ENCODE data around the gene CABCOCO1. TPM values are rescaled to one million over a fixed set of nuclear protein-coding genes. Genes with fewer than 3 reads are reported as not detected.

CABCOCO1 gene
- 0.14 TPM for total RNA-seq
- polyA plus RNA-seq = 0.43 TPM
- long read RNA-seq, donor 1 = 0 reads
- long read RNA-seq, donor 2 = 0 reads
- long read RNA-seq, donor 3 = 0 reads
- long read RNA-seq, donor 4 = 0 reads
- long read RNA-seq, donor 5 = 0 reads
- long read RNA-seq, donor 6 = 0 reads
- long read RNA-seq, donor 7 = 0 reads
- long read RNA-seq, donor 8 = 0 reads
- long read RNA-seq, donor 9 = 0 reads
- long read RNA-seq, donor 10 = 0 reads

- DNase-seq (ENCODE audit: low read depth in 6 of 9, low spot score in 9 of 9) = peak in 2 of 9 donors; percentile 1
- H3K27ac ChIP-seq (ENCODE audit: low read depth in 1 of 2, low read length in 1 of 2) = no peak within 1 kb of the TSS
- H3K36me3 ChIP-seq (ENCODE audit: control insufficient read depth in 2 of 2, insufficient read depth in 2 of 2, low read length in 1 of 2) = no peaks in the 10 kb centered on the region
- peak within 1 kb of the TSS; percentile 30 to 32 for H3K4me3 ChIP-seq (ENCODE audit: low read length in 2 of 2)
- H3K9me3 ChIP-seq (ENCODE audit: control insufficient read depth in 2 of 2, insufficient read depth in 1 of 2, low read length in 1 of 2) = no peaks in the 10 kb centered on the region
- peaks cover 2 to 17% of the 10 kb centered on the region in 2 donors for H3K27me3 ChIP-seq (ENCODE audit: control insufficient read depth in 2 of 2, insufficient read depth in 1 of 2, low read length in 1 of 2)
- no peaks in the 10 kb centered on the region for H3K4me1 ChIP-seq (ENCODE audit: control insufficient read depth in 2 of 2, insufficient read depth in 2 of 2, low read length in 2 of 2)
- 17% methylated on average over 51 of the region's 51 CpGs for WGBS
Measured at GRCh38 chr10:61662794-61663259, at the start of gene CABCOCO1. Gene CABCOCO1, plus strand, starts transcription at chr10:61662929. Its CDS starts 44 bp downstream, at chr10:61662973.

- Histone ChIP-seq H3K4me1 (ENCODE audit: control insufficient read depth in 2 of 2, insufficient read depth in 2 of 2, low read length in 2 of 2) (no peaks in the 10 kb centered on the region), H3K4me3 (ENCODE audit: low read length in 2 of 2) (no peak overlapping the region), H3K27me3 (ENCODE audit: control insufficient read depth in 2 of 2, insufficient read depth in 1 of 2, low read length in 1 of 2) (no peaks in the 10 kb centered on the region), H3K9me3 (ENCODE audit: control insufficient read depth in 2 of 2, insufficient read depth in 1 of 2, low read length in 1 of 2) (no peaks in the 10 kb centered on the region), H3K27ac (ENCODE audit: low read depth in 1 of 2, low read length in 1 of 2) (no peak overlapping the region), H3K36me3 (ENCODE audit: control insufficient read depth in 2 of 2, insufficient read depth in 2 of 2, low read length in 1 of 2) (no peaks in the 10 kb centered on the region)
- 98% methylated on average over 2 of the region's 2 CpGs for WGBS
- no peak for DNase-seq (ENCODE audit: low read depth in 6 of 9, low spot score in 9 of 9)
Measured at GRCh38 chr10:61613665-61614064, 49.1 kb upstream of the CABCOCO1 start.

GRCh38 chr10:61616611-61617010 lies 46.1 kb upstream of the CABCOCO1 start:
- WGBS = 84% methylated on average over 4 of the region's 4 CpGs
- H3K4me3 ChIP-seq (ENCODE audit: low read length in 2 of 2) = no peak overlapping the region
- no peaks in the 10 kb centered on the region for H3K4me1 ChIP-seq (ENCODE audit: control insufficient read depth in 2 of 2, insufficient read depth in 2 of 2, low read length in 2 of 2)
- no peaks in the 10 kb centered on the region for H3K9me3 ChIP-seq (ENCODE audit: control insufficient read depth in 2 of 2, insufficient read depth in 1 of 2, low read length in 1 of 2)
- H3K36me3 ChIP-seq (ENCODE audit: control insufficient read depth in 2 of 2, insufficient read depth in 2 of 2, low read length in 1 of 2) = no peaks in the 10 kb centered on the region
- no peaks in the 10 kb centered on the region for H3K27me3 ChIP-seq (ENCODE audit: control insufficient read depth in 2 of 2, insufficient read depth in 1 of 2, low read length in 1 of 2)
- DNase-seq (ENCODE audit: low read depth in 6 of 9, low spot score in 9 of 9) = no peak
- no peak overlapping the region for H3K27ac ChIP-seq (ENCODE audit: low read depth in 1 of 2, low read length in 1 of 2)

- no peaks in the 10 kb centered on the region for H3K36me3 ChIP-seq (ENCODE audit: control insufficient read depth in 2 of 2, insufficient read depth in 2 of 2, low read length in 1 of 2)
- no peaks in the 10 kb centered on the region for H3K4me1 ChIP-seq (ENCODE audit: control insufficient read depth in 2 of 2, insufficient read depth in 2 of 2, low read length in 2 of 2)
- no peak overlapping the region for H3K4me3 ChIP-seq (ENCODE audit: low read length in 2 of 2)
- no peaks in the 10 kb centered on the region for H3K27me3 ChIP-seq (ENCODE audit: control insufficient read depth in 2 of 2, insufficient read depth in 1 of 2, low read length in 1 of 2)
- no peaks in the 10 kb centered on the region for H3K9me3 ChIP-seq (ENCODE audit: control insufficient read depth in 2 of 2, insufficient read depth in 1 of 2, low read length in 1 of 2)
- DNase-seq (ENCODE audit: low read depth in 6 of 9, low spot score in 9 of 9) = no peak
- no peak overlapping the region for H3K27ac ChIP-seq (ENCODE audit: low read depth in 1 of 2, low read length in 1 of 2)
Measured at GRCh38 chr10:61617180-61617579, 45.5 kb upstream of the CABCOCO1 start.

GRCh38 chr10:61617586-61617985 lies 45.1 kb upstream of the CABCOCO1 start:
- H3K27ac ChIP-seq (ENCODE audit: low read depth in 1 of 2, low read length in 1 of 2) = no peak overlapping the region

GRCh38 chr10:61618388-61618961 lies 44.3 kb upstream of the CABCOCO1 start:
- no peak for DNase-seq (ENCODE audit: low read depth in 6 of 9, low spot score in 9 of 9)
- WGBS = 85% methylated on average over 2 of the region's 2 CpGs

More at GRCh38 chr10:61617586-61617985, 45.1 kb upstream of the CABCOCO1 start:
- 96% methylated on average over 5 of the region's 5 CpGs for WGBS
- H3K4me1 ChIP-seq (ENCODE audit: control insufficient read depth in 2 of 2, insufficient read depth in 2 of 2, low read length in 2 of 2) = no peaks in the 10 kb centered on the region
- H3K4me3 ChIP-seq (ENCODE audit: low read length in 2 of 2) = no peak overlapping the region
- no peak for DNase-seq (ENCODE audit: low read depth in 6 of 9, low spot score in 9 of 9)
- no peaks in the 10 kb centered on the region for H3K27me3 ChIP-seq (ENCODE audit: control insufficient read depth in 2 of 2, insufficient read depth in 1 of 2, low read length in 1 of 2)
- H3K36me3 ChIP-seq (ENCODE audit: control insufficient read depth in 2 of 2, insufficient read depth in 2 of 2, low read length in 1 of 2) = no peaks in the 10 kb centered on the region
- H3K9me3 ChIP-seq (ENCODE audit: control insufficient read depth in 2 of 2, insufficient read depth in 1 of 2, low read length in 1 of 2) = no peaks in the 10 kb centered on the region

GRCh38 chr10:61620506-61620905 lies 42.2 kb upstream of the CABCOCO1 start:
- no peaks in the 10 kb centered on the region for H3K36me3 ChIP-seq (ENCODE audit: control insufficient read depth in 2 of 2, insufficient read depth in 2 of 2, low read length in 1 of 2)
- H3K27ac ChIP-seq (ENCODE audit: low read depth in 1 of 2, low read length in 1 of 2) = no peak overlapping the region
- DNase-seq (ENCODE audit: low read depth in 6 of 9, low spot score in 9 of 9) = no peak
- H3K4me3 ChIP-seq (ENCODE audit: low read length in 2 of 2) = no peak overlapping the region
- H3K27me3 ChIP-seq (ENCODE audit: control insufficient read depth in 2 of 2, insufficient read depth in 1 of 2, low read length in 1 of 2) = no peaks in the 10 kb centered on the region
- H3K9me3 ChIP-seq (ENCODE audit: control insufficient read depth in 2 of 2, insufficient read depth in 1 of 2, low read length in 1 of 2) = peaks cover 0 to 2% of the 10 kb centered on the region in 2 donors
- H3K4me1 ChIP-seq (ENCODE audit: control insufficient read depth in 2 of 2, insufficient read depth in 2 of 2, low read length in 2 of 2) = no peaks in the 10 kb centered on the region

More at GRCh38 chr10:61618388-61618961, 44.3 kb upstream of the CABCOCO1 start:
- Histone ChIP-seq H3K4me3 (ENCODE audit: low read length in 2 of 2) (no peak overlapping the region), H3K9me3 (ENCODE audit: control insufficient read depth in 2 of 2, insufficient read depth in 1 of 2, low read length in 1 of 2) (no peaks in the 10 kb centered on the region), H3K4me1 (ENCODE audit: control insufficient read depth in 2 of 2, insufficient read depth in 2 of 2, low read length in 2 of 2) (no peaks in the 10 kb centered on the region), H3K27ac (ENCODE audit: low read depth in 1 of 2, low read length in 1 of 2) (no peak overlapping the region), H3K27me3 (ENCODE audit: control insufficient read depth in 2 of 2, insufficient read depth in 1 of 2, low read length in 1 of 2) (no peaks in the 10 kb centered on the region), H3K36me3 (ENCODE audit: control insufficient read depth in 2 of 2, insufficient read depth in 2 of 2, low read length in 1 of 2) (no peaks in the 10 kb centered on the region)

GRCh38 chr10:61621605-61622051 lies 41.1 kb upstream of the CABCOCO1 start:
- DNase-seq (ENCODE audit: low read depth in 6 of 9, low spot score in 9 of 9) = no peak
- H3K27me3 ChIP-seq (ENCODE audit: control insufficient read depth in 2 of 2, insufficient read depth in 1 of 2, low read length in 1 of 2) = no peaks in the 10 kb centered on the region
- no peak overlapping the region for H3K4me3 ChIP-seq (ENCODE audit: low read length in 2 of 2)
- no peaks in the 10 kb centered on the region for H3K4me1 ChIP-seq (ENCODE audit: control insufficient read depth in 2 of 2, insufficient read depth in 2 of 2, low read length in 2 of 2)
- H3K9me3 ChIP-seq (ENCODE audit: control insufficient read depth in 2 of 2, insufficient read depth in 1 of 2, low read length in 1 of 2) = peaks cover 0 to 2% of the 10 kb centered on the region in 2 donors
- H3K36me3 ChIP-seq (ENCODE audit: control insufficient read depth in 2 of 2, insufficient read depth in 2 of 2, low read length in 1 of 2) = no peaks in the 10 kb centered on the region
- H3K27ac ChIP-seq (ENCODE audit: low read depth in 1 of 2, low read length in 1 of 2) = no peak overlapping the region
- 72% methylated on average over 10 of the region's 10 CpGs for WGBS

GRCh38 chr10:61623161-61623560 lies 39.6 kb upstream of the CABCOCO1 start:
- no peaks in the 10 kb centered on the region for H3K36me3 ChIP-seq (ENCODE audit: control insufficient read depth in 2 of 2, insufficient read depth in 2 of 2, low read length in 1 of 2)
- no peak overlapping the region for H3K27ac ChIP-seq (ENCODE audit: low read depth in 1 of 2, low read length in 1 of 2)
- H3K27me3 ChIP-seq (ENCODE audit: control insufficient read depth in 2 of 2, insufficient read depth in 1 of 2, low read length in 1 of 2) = no peaks in the 10 kb centered on the region
- H3K9me3 ChIP-seq (ENCODE audit: control insufficient read depth in 2 of 2, insufficient read depth in 1 of 2, low read length in 1 of 2) = peaks cover 0 to 2% of the 10 kb centered on the region in 2 donors
- H3K4me3 ChIP-seq (ENCODE audit: low read length in 2 of 2) = no peak overlapping the region
- H3K4me1 ChIP-seq (ENCODE audit: control insufficient read depth in 2 of 2, insufficient read depth in 2 of 2, low read length in 2 of 2) = no peaks in the 10 kb centered on the region
- no peak for DNase-seq (ENCODE audit: low read depth in 6 of 9, low spot score in 9 of 9)
- WGBS = 92% methylated on average over 4 of the region's 4 CpGs
